Adrenal gland (tissue), 12 donors: ENCODE measurements around the gene SLC7A1. TPM values are rescaled to one million over a fixed set of nuclear protein-coding genes. Genes with fewer than 3 reads are reported as not detected.

Experiments used
- DNase-seq, 7 donors: peaks; one replicate each; pipeline ENCODE4 v3.0.0-alpha.2; 2019 to 2020
- H3K27ac ChIP-seq, 5 donors: fragments of 200-600 bp; sonication (generic) in 4 of 5; 1 replicate in 3 of 5; 2 replicates in 2 of 5; pipeline versions ENCODE4 v1.5.1 to v1.8.0; 2016 to 2020; ENCODE audit warnings: mild to moderate bottlenecking in 1 of 5
- H3K27me3 ChIP-seq: fragments of 200-600 bp; 2 replicates; pipeline ENCODE4 v1.8.0; 2021
- H3K36me3 ChIP-seq, 2 donors: fragments of 200-600 bp; replicated peaks in 1 of 2; 1 replicate in 1 of 2; 2 replicates in 1 of 2; pipeline versions ENCODE4 v1.5.1 to v1.8.0; 2018 to 2022
- H3K4me1 ChIP-seq, 2 donors: fragments of 200-600 bp; replicated peaks in 1 of 2; 1 replicate in 1 of 2; 2 replicates in 1 of 2; pipeline versions ENCODE4 v1.5.1 to v1.8.0; 2018 to 2021
- H3K4me3 ChIP-seq, 4 donors: fragments of 200-600 bp; sonication (generic) in 3 of 4; one replicate each; pipeline ENCODE4 v1.5.1; 2016 to 2018
- H3K9me3 ChIP-seq, 3 donors: fragments of 200-600 bp; sonication (generic) in 1 of 3; replicated peaks in 1 of 3; 1 replicate in 2 of 3; 2 replicates in 1 of 3; pipeline versions ENCODE4 v1.5.1 to v1.8.0; 2016 to 2021
- CTCF ChIP-seq, 6 experiments: fragments of 450-650 bp in 4 of 6; fragments of 200-600 bp in 2 of 6; sonication (generic) in 1 of 6; IDR thresholded peaks; 1 replicate in 5 of 6; 2 replicates in 1 of 6; pipeline versions ENCODE4 v1.5.1 to v1.8.0; 2016 to 2021; ENCODE audit warnings: antibody characterized with exemption in 6 of 6, mild to moderate bottlenecking in 2 of 6, moderate library complexity in 1 of 6
- POLR2A ChIP-seq, 2 donors: fragments of 450-650 bp; IDR thresholded peaks; one replicate each; pipeline ENCODE4 v1.6.1; 2017; ENCODE audit warnings: antibody characterized with exemption in 2 of 2, mild to moderate bottlenecking in 2 of 2, moderate library complexity in 1 of 2
- WGBS, 4 donors: extraction: QIAGEN DNeasy Blood & Tissue Kit in 2 of 4; methylation state at CpG; one replicate each; pipeline versions ENCODE4 v1.1.5 to v1.1.7; 2013 to 2017; 5-methylcytosine and 5-hydroxymethylcytosine counted together
- intact Hi-C, 2 donors: fragments of 100-400 bp; cut with DNase I; formaldehyde crosslinking; loops; one replicate each; pipeline versions ENCODE4 v1.14.1 to v1.15.0; 2022 to 2023
- polyA plus RNA-seq, 3 donors: library from polyadenylated mRNA; stranded (reverse); fragments of 200-250 nt in 2 of 3; fragments of 350-450 nt in 1 of 3; fragmentation: Illumina TruSeq in 1 of 3; extraction: RNeasy Lipid Tissue Mini Kit (QIAGEN cat#74804) in 1 of 3; gene quantifications; one replicate each; pipeline ENCODE4 v1.2.3, GENCODE V29; 2013 to 2014
- total RNA-seq, 9 donors: library from RNA; depleted of rRNA in 4 of 9; stranded (reverse); fragments of >200 nt in 4 of 9; fragments of 120-200 nt in 1 of 9; fragmentation: NEBNext Ultra II Directional in 1 of 9; extraction: Animal tissue kit (Norgen Biotek cat#: 25700) in 1 of 9; gene quantifications; one replicate each; pipeline versions ENCODE4 v1.1.0 to v1.2.4, GENCODE V29; 2013 to 2023
- donor health status: healthy with polysubstance abuse.
- donor health status: Bipolar disorder and iron deficiency.
- donor health status: DM: yes; HTN: yes; CAD: no.
- donor health status: DM: no; HTN: no; CAD: no.
- donor health status: DM: no; HTN: no; CAD: no.
- donor health status: DM: yes; HTN: yes; CAD: no.

Gene SLC7A1
- total and polyA plus RNA-seq, 12 donors: 2.2 to 87.6 (median 6.2) TPM

- 95 to 97% (median 96%) methylated on average over 11 of the region's 11 CpGs for WGBS, 4 donors
- Histone ChIP-seq H3K4me3 (no peak overlapping the region), H3K27me3 (no peaks in the 10 kb centered on the region), H3K9me3 (no peaks in the 10 kb centered on the region), H3K4me1 (no peaks in the 10 kb centered on the region), H3K27ac (no peak overlapping the region), H3K36me3 (no peaks in the 10 kb centered on the region)
- no peak for DNase-seq
- intact Hi-C loops: no loop called here
- no peak for TF ChIP-seq CTCF (IDR thresholded peaks at IDR 0.05)
- TF ChIP-seq POLR2A (IDR thresholded peaks at IDR 0.05): no peak
Measured at GRCh38 chr13:29516012-29516411, 79.5 kb downstream of the SLC7A1 start.

GRCh38 chr13:29515372-29515771 lies 80.1 kb downstream of the SLC7A1 start:
- Histone ChIP-seq H3K27me3 (no peaks in the 10 kb centered on the region), H3K4me1 (no peaks in the 10 kb centered on the region), H3K9me3 (no peaks in the 10 kb centered on the region), H3K36me3 (no peaks in the 10 kb centered on the region), H3K27ac (no peak overlapping the region), H3K4me3 (no peak overlapping the region)
- 88 to 95% (median 92%) methylated on average over 6 to 7 of the region's 7 CpGs for WGBS, 4 donors
- TF ChIP-seq POLR2A (IDR thresholded peaks at IDR 0.05) (no peak), CTCF (IDR thresholded peaks at IDR 0.05) (no peak)
- DNase-seq: no peak
- intact Hi-C loops: no loop called here

- 76 to 88% (median 82%) methylated on average over 5 to 13 of the region's 13 CpGs for WGBS, 4 donors
- no peaks in the 10 kb centered on the region for H3K27me3 ChIP-seq
- H3K4me3 ChIP-seq: no peak overlapping the region
- TF ChIP-seq CTCF (IDR thresholded peaks at IDR 0.05) (no peak), POLR2A (IDR thresholded peaks at IDR 0.05) (no peak)
- H3K27ac ChIP-seq: no peak overlapping the region
- no peaks in the 10 kb centered on the region for H3K9me3 ChIP-seq
- DNase-seq: no peak
- no peaks in the 10 kb centered on the region for H3K36me3 ChIP-seq
- intact Hi-C loops: loop anchor here in 1 of 2 donors (5.0 kb wide), 1 partner anchor 192 kb away; no protein-coding TSS in a partner anchor
- no peaks in the 10 kb centered on the region for H3K4me1 ChIP-seq
Measured at GRCh38 chr13:29514720-29515310, 80.7 kb downstream of the SLC7A1 start.

GRCh38 chr13:29513981-29514719 lies 81.3 kb downstream of the SLC7A1 start:
- Histone ChIP-seq H3K36me3 (no peaks in the 10 kb centered on the region), H3K4me3 (no peak overlapping the region), H3K27me3 (no peaks in the 10 kb centered on the region), H3K27ac (no peak overlapping the region), H3K4me1 (no peaks in the 10 kb centered on the region), H3K9me3 (no peaks in the 10 kb centered on the region)
- 79 to 94% (median 90%) methylated on average over 6 to 32 of the region's 32 CpGs for WGBS, 4 donors
- DNase-seq: no peak
- intact Hi-C loops: loop anchor here in 1 of 2 donors (5.0 kb wide), 1 partner anchor 193 kb away; no protein-coding TSS in a partner anchor
- TF ChIP-seq POLR2A (IDR thresholded peaks at IDR 0.05): no peak
- no peak for TF ChIP-seq CTCF (IDR thresholded peaks at IDR 0.05)
